ENCODE measurements around the gene DACT2. TPM values are rescaled to one million over a fixed set of nuclear protein-coding genes. Genes with fewer than 3 reads are reported as not detected.

Gene DACT2
- total and polyA plus RNA-seq, 12 donors = 0.09 to 1.5 (median 0.65) TPM

GRCh38 chr6:168363811-168364792 is 44.5 kb upstream of the DACT2 start:
- Histone ChIP-seq H3K36me3 (no peaks in the 10 kb centered on the region), H3K9me3 (peaks cover 0 to 15% (median 0%) of the 10 kb centered on the region in 11 donors), H3K27ac (no peak overlapping the region), H3K4me1 (peaks cover 0 to 3% (median 0%) of the 10 kb centered on the region in 9 donors), H3K4me3 (no peak overlapping the region), H3K27me3 (peaks cover 0 to 38% (median 12%) of the 10 kb centered on the region in 7 donors)
- 62 to 64% methylated on average over 13 of the region's 13 CpGs for WGBS, 2 donors
- no peak for TF ChIP-seq CTCF (IDR thresholded peaks at IDR 0.05)
- intact Hi-C loops (cut with DNase I) = loop anchor here in 1 of 10 donors (10.0 kb wide), 1 partner anchor 209 kb away; no protein-coding TSS in a partner anchor
- no peak for DNase-seq
- ATAC-seq = no peak

GRCh38 chr6:168363302-168363701 is 43.7 kb upstream of the DACT2 start:
- ATAC-seq (no peak), DNase-seq (no peak)
- Histone ChIP-seq H3K9me3 (peaks cover 0 to 15% (median 0%) of the 10 kb centered on the region in 11 donors), H3K36me3 (no peaks in the 10 kb centered on the region), H3K27me3 (peaks cover 0 to 31% (median 12%) of the 10 kb centered on the region in 7 donors), H3K4me3 (no peak overlapping the region), H3K27ac (no peak overlapping the region), H3K4me1 (peaks cover 0 to 3% (median 0%) of the 10 kb centered on the region in 9 donors)
- WGBS, 2 donors = 73 to 83% methylated on average over 3 of the region's 3 CpGs
- TF ChIP-seq CTCF (IDR thresholded peaks at IDR 0.05) = no peak
- intact Hi-C loops (cut with DNase I) = loop anchor here in 1 of 10 donors (10.0 kb wide), 1 partner anchor 209 kb away; no protein-coding TSS in a partner anchor

- TF ChIP-seq CTCF (IDR thresholded peaks at IDR 0.05) = no peak
- intact Hi-C loops (cut with DNase I) = loop anchor here in 1 of 10 donors (10.0 kb wide), 1 partner anchor 208 kb away; no protein-coding TSS in a partner anchor
Observed at GRCh38 chr6:168362276-168362990, 42.9 kb upstream of the DACT2 start.

GRCh38 chr6:168361766-168362165 is 42.2 kb upstream of the DACT2 start:
- peaks cover 0 to 20% (median 8%) of the 10 kb centered on the region in 7 donors for H3K27me3 ChIP-seq
- no peaks in the 10 kb centered on the region for H3K36me3 ChIP-seq
- no peaks in the 10 kb centered on the region for H3K4me1 ChIP-seq
- 93% methylated on average over 9 of the region's 9 CpGs for WGBS, 2 donors
- no peak overlapping the region for H3K4me3 ChIP-seq
- H3K9me3 ChIP-seq = peaks cover 0 to 15% (median 0%) of the 10 kb centered on the region in 11 donors
- intact Hi-C loops (cut with DNase I) = loop anchor here in 2 of 10 donors (1.0 to 10.0 kb wide), 2 partner anchors 27 to 207 kb away; no protein-coding TSS in a partner anchor
- TF ChIP-seq CTCF (IDR thresholded peaks at IDR 0.05) = no peak
- H3K27ac ChIP-seq = no peak overlapping the region
- no peak for DNase-seq
- no peak for ATAC-seq

More at GRCh38 chr6:168362276-168362990, 42.9 kb upstream of the DACT2 start:
- H3K4me3 ChIP-seq = no peak overlapping the region
- DNase-seq = no peak
- H3K27me3 ChIP-seq = peaks cover 0 to 25% (median 12%) of the 10 kb centered on the region in 7 donors
- peaks cover 0 to 3% (median 0%) of the 10 kb centered on the region in 9 donors for H3K4me1 ChIP-seq
- no peaks in the 10 kb centered on the region for H3K36me3 ChIP-seq
- peaks cover 0 to 15% (median 0%) of the 10 kb centered on the region in 11 donors for H3K9me3 ChIP-seq
- no peak for ATAC-seq
- WGBS, 2 donors = 88 to 90% methylated on average over 10 of the region's 10 CpGs
- H3K27ac ChIP-seq = no peak overlapping the region
